Heart right ventricle (tissue), 16 donors: ENCODE data around the gene PARP2. TPM values are rescaled to one million over a fixed set of nuclear protein-coding genes. Genes with fewer than 3 reads are reported as not detected.

Experiments used
- ATAC-seq, 8 donors: fragments of 200-7000 bp; cut with Tn5 transposase; one replicate each; pipeline ENCODE4 v1.9.1; 2020; ENCODE audit warnings: mild to moderate bottlenecking in 8 of 8, moderate library complexity in 8 of 8, moderate number of reproducible peaks in 1 of 8
- DNase-seq, 2 donors: peaks; one replicate each; pipeline ENCODE4 v3.0.0-alpha.2; 2020
- H3K27ac ChIP-seq, 10 donors: fragments of 200-600 bp; sonication (generic) in 2 of 10; one replicate each; pipeline versions ENCODE4 v1.5.0 to v1.8.0; 2020 to 2022; ENCODE audit warnings: mild to moderate bottlenecking in 3 of 10
- H3K27me3 ChIP-seq, 7 donors: fragments of 200-600 bp; one replicate each; pipeline ENCODE4 v1.8.0; 2021 to 2022; ENCODE audit warnings: mild to moderate bottlenecking in 2 of 7
- H3K36me3 ChIP-seq, 9 donors: fragments of 200-600 bp; sonication (generic) in 1 of 9; one replicate each; pipeline versions ENCODE4 v1.5.0 to v1.8.0; 2020 to 2022; ENCODE audit warnings: mild to moderate bottlenecking in 2 of 9
- H3K4me1 ChIP-seq, 9 donors: fragments of 200-600 bp; sonication (generic) in 1 of 9; one replicate each; pipeline versions ENCODE4 v1.5.0 to v1.8.0; 2020 to 2022; ENCODE audit warnings: mild to moderate bottlenecking in 4 of 9
- H3K4me3 ChIP-seq, 10 donors: fragments of 200-600 bp; sonication (generic) in 2 of 10; one replicate each; pipeline versions ENCODE4 v1.5.0 to v1.8.0; 2020 to 2022; ENCODE audit warnings: mild to moderate bottlenecking in 7 of 10, moderate library complexity in 2 of 10
- H3K9me3 ChIP-seq, 11 donors: fragments of 200-600 bp in 10 of 11; sonication (generic) in 2 of 11; one replicate each; pipeline versions ENCODE4 v1.5.0 to v1.8.0; 2013 to 2022; ENCODE audit warnings: mild to moderate bottlenecking in 2 of 11, control low read depth in 1 of 11, moderate library complexity in 1 of 11
- CTCF ChIP-seq, 9 donors: fragments of 200-600 bp; sonication (generic) in 2 of 9; IDR thresholded peaks; one replicate each; pipeline versions ENCODE4 v1.5.0 to v1.8.0; 2021 to 2022; ENCODE audit warnings: antibody characterized with exemption in 9 of 9, mild to moderate bottlenecking in 5 of 9, moderate library complexity in 1 of 9
- WGBS, 2 donors: extraction: QIAGEN DNeasy Blood & Tissue Kit; methylation state at CpG; one replicate each; pipeline ENCODE4 v1.1.7; 2013; ENCODE audit warnings: inconsistent platforms in 1 of 2; 5-methylcytosine and 5-hydroxymethylcytosine counted together
- intact Hi-C, 10 donors: fragments of 100-400 bp; cut with DNase I; formaldehyde crosslinking; loops; one replicate each; pipeline versions ENCODE4 v1.11.1 to v1.14.2; 2022
- polyA plus RNA-seq, 2 donors: library from polyadenylated mRNA; stranded (reverse); fragments of 200-250 nt; gene quantifications; one replicate each; pipeline ENCODE4 v1.2.3, GENCODE V29; 2013
- total RNA-seq, 10 donors: library from RNA; stranded (reverse); fragmentation: NEBNext Ultra II Directional in 3 of 10; extraction: Animal tissue kit (Norgen Biotek cat#: 25700) in 3 of 10; gene quantifications; one replicate each; pipeline versions ENCODE4 v1.2.1 to v1.2.4, GENCODE V29; 2021 to 2023
- donor health status: Arrhythmogenic right ventricular cardiomyopathy.
- donor health status: ischemic (EF 13 %, LVEDD 7.1; RV severe dilation, severe dysfunction).
- donor health status: healthy with polysubstance abuse.
- donor health status: DM: no; HTN: yes; CAD: no.
- donor health status: DM: no; HTN: no; CAD: no.
- donor health status: ischemic (EF 25% LVEDD 6.9; RV normal size, moderate dysfunction).
- donor health status: ischemic (EF 25% LVEDD 5.7; RV mildly dilated, moderate dysfunction).
- donor health status: healthy.
- donor health status: DM: yes; HTN: yes; CAD: no.
- donor health status: Ischemic cardiomyopathy.
- donor health status: ischemic (EF 35%, LVEDD 5.7; RV mildly dilated, moderate dysfunction).
- donor health status: nonischemic (EF 11% LVEDD 7.7; RV severe dilation, severe dysfunction).
- donor health status: DM: yes; HTN: yes; CAD: no.
- donor health status: PGD.
- donor health status: ischemic (EF 29% LVEDD 5.4; RV normal size, mild dysfunction).
- donor health status: nonischemic (EF 23%, LVEDD 6.1; RV moderate dilation, normal function).

Gene PARP2
- total and polyA plus RNA-seq, 12 donors, result 13.5 to 19.5 (median 16.0) TPM

- WGBS, 2 donors, result 93% methylated on average over 5 of the region's 5 CpGs
- Histone ChIP-seq H3K4me3 (no peak overlapping the region), H3K9me3 (no peaks in the 10 kb centered on the region), H3K27me3 (no peaks in the 10 kb centered on the region), H3K27ac (no peak overlapping the region), H3K36me3 (peaks cover 0 to 100% (median 90%) of the 10 kb centered on the region in 9 donors), H3K4me1 (no peaks in the 10 kb centered on the region)
- no peak for TF ChIP-seq CTCF (IDR thresholded peaks at IDR 0.05)
- DNase-seq (no peak), ATAC-seq (no peak)
- intact Hi-C loops, result no loop called here
Observed at GRCh38 chr14:20384886-20385285, 41.5 kb downstream of the PARP2 start.

DNA sequence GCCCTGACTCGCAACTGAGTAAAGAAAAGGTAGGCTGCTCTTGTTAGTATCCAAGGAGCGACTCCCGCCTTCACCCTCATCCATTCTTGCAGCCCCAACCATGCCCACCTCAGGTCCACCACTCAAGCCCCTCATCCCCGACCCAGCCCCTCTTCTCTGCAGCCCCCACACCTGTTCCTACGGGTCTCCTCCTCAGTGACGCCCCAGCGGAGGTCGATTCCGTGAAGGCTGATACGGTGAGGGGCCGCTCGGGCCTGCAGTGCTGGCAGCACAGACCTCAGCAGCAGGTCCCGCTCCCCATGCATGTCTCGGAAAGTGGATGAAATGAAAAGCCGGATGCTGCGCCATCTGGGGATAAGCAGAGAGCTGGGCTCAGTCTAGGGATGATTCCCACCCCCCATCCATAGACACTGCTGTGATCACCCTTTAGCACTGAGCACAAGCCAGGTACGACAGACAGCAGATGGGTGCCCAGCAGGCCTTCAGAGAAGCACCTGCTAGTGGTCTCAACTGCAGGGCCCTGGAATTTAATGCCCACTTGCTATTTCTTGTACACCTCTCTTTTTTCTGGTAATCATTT is 42.9 kb downstream of the PARP2 start:
- no peak for DNase-seq
- intact Hi-C loops, result no loop called here
- Histone ChIP-seq H3K27ac (no peak overlapping the region), H3K4me1 (no peaks in the 10 kb centered on the region), H3K4me3 (no peak overlapping the region), H3K9me3 (no peaks in the 10 kb centered on the region), H3K36me3 (peaks cover 0 to 100% (median 92%) of the 10 kb centered on the region in 9 donors), H3K27me3 (no peaks in the 10 kb centered on the region)
- ATAC-seq, result no peak
- 93 to 95% methylated on average over 17 of the region's 17 CpGs for WGBS, 2 donors
- no peak for TF ChIP-seq CTCF (IDR thresholded peaks at IDR 0.05)

DNA sequence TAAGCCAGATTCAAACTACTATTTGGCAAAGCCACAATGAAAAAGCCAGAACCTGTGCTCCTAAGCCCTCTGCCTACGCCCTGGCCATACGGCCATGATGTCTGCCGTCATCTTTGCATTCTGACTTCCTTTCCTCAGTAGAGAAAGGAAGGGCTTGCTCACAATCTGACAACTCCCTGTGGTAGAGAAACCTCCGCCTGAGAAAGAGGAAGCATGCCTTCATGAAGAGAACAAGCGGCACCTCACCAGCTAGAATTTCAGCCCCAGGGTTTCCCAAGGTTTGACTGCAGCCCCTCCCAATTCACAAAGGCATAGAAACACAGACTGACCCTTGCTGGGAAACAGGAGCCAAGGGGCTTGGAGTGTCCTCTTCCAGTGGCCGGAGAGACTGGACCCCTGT is 44.1 kb downstream of the PARP2 start:
- Histone ChIP-seq H3K27ac (no peak overlapping the region), H3K4me3 (no peak overlapping the region), H3K9me3 (no peaks in the 10 kb centered on the region), H3K27me3 (no peaks in the 10 kb centered on the region), H3K4me1 (no peaks in the 10 kb centered on the region), H3K36me3 (peaks cover 0 to 100% (median 93%) of the 10 kb centered on the region in 9 donors)
- ATAC-seq (no peak), DNase-seq (no peak)
- no peak for TF ChIP-seq CTCF (IDR thresholded peaks at IDR 0.05)
- WGBS, 2 donors, result 88 to 92% methylated on average over 6 of the region's 6 CpGs
- intact Hi-C loops, result no loop called here

DNA sequence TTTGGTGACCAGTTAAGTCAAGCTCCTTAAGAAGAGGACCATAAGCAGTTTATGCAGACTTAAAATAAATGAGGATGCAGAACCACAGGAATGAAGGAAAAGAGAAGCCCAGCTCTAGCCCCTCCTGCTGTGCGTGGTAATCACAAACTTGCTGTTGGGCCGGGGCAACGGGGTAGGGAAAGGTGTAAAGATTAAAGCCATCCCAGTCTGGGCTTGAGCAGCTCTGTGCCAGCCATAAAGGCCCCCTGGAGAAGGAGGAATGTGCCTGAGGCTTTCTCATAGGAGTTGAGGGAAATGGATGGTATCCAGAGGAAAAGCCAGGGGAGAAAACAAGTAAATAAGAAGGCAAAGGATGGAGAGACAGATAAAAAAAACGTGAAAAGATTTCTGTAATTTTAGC is 44.7 kb downstream of the PARP2 start:
- Histone ChIP-seq H3K4me1 (no peaks in the 10 kb centered on the region), H3K36me3 (peaks cover 0 to 100% (median 92%) of the 10 kb centered on the region in 9 donors), H3K4me3 (no peak overlapping the region), H3K9me3 (no peaks in the 10 kb centered on the region), H3K27me3 (no peaks in the 10 kb centered on the region), H3K27ac (no peak overlapping the region)
- no peak for TF ChIP-seq CTCF (IDR thresholded peaks at IDR 0.05)
- DNase-seq (no peak), ATAC-seq (no peak)
- 56 to 65% methylated on average over 4 of the region's 4 CpGs for WGBS, 2 donors
- intact Hi-C loops, result no loop called here
